ENCODE measurements around the gene PPA1.
A peak's percentile ranks its signal among the peaks of the same experiment; 100 is the strongest.
"Not testable (repeated sequence)": the region's sequence is repeated elsewhere in the genome, so short reads cannot be mapped to it uniquely, and the experiment has no call there.

Gene PPA1

GRCh38 chr10:70265032-70265689 is 31.9 kb upstream of the PPA1 start:
- peak; percentile 27 for ATAC-seq (ENCODE audit: low read depth)
- no peak for DNase-seq (ENCODE audit: low spot score in 2 of 2)
- no peaks in the 10 kb centered on the region for H3K4me1 Mint-ChIP-seq
- H3K9me3 Mint-ChIP-seq, result peaks cover 4% of the 10 kb centered on the region
- H3K36me3 Mint-ChIP-seq, result peaks cover 2% of the 10 kb centered on the region
- H3K27ac Mint-ChIP-seq, result no peak overlapping the region
- peaks cover 15% of the 10 kb centered on the region for H3K27me3 Mint-ChIP-seq
- no peak overlapping the region for H3K4me3 Mint-ChIP-seq

- peaks cover 15% of the 10 kb centered on the region for H3K27me3 Mint-ChIP-seq
These were observed 27.5 kb upstream of the PPA1 start for GRCh38 chr10:70260734-70261133.

GRCh38 chr10:70260259-70260658 is 27.0 kb upstream of the PPA1 start:
- Mint-ChIP-seq H3K27me3 (peaks cover 19% of the 10 kb centered on the region), H3K4me1 (no peaks in the 10 kb centered on the region), H3K36me3 (peaks cover 2% of the 10 kb centered on the region), H3K27ac (no peak overlapping the region), H3K4me3 (no peak overlapping the region), H3K9me3 (peaks cover 4% of the 10 kb centered on the region)
- no peak for ATAC-seq (ENCODE audit: low read depth)
- DNase-seq (ENCODE audit: low spot score in 2 of 2), result no peak

More at GRCh38 chr10:70260734-70261133, 27.5 kb upstream of the PPA1 start:
- H3K4me1 Mint-ChIP-seq, result no peaks in the 10 kb centered on the region
- peaks cover 2% of the 10 kb centered on the region for H3K36me3 Mint-ChIP-seq
- no peak for ATAC-seq (ENCODE audit: low read depth)
- peaks cover 4% of the 10 kb centered on the region for H3K9me3 Mint-ChIP-seq
- no peak for DNase-seq (ENCODE audit: low spot score in 2 of 2)
- no peak overlapping the region for H3K27ac Mint-ChIP-seq
- no peak overlapping the region for H3K4me3 Mint-ChIP-seq

- ATAC-seq (ENCODE audit: low read depth), result no peak
- H3K27me3 Mint-ChIP-seq, result peaks cover 21% of the 10 kb centered on the region
- no peak overlapping the region for H3K4me3 Mint-ChIP-seq
- peaks cover 2% of the 10 kb centered on the region for H3K36me3 Mint-ChIP-seq
- H3K27ac Mint-ChIP-seq, result no peak overlapping the region
- peaks cover 4% of the 10 kb centered on the region for H3K9me3 Mint-ChIP-seq
- no peak for DNase-seq (ENCODE audit: low spot score in 2 of 2)
- H3K4me1 Mint-ChIP-seq, result no peaks in the 10 kb centered on the region
These were observed 25.0 kb upstream of the PPA1 start for GRCh38 chr10:70258216-70258615.

- not testable (repeated sequence) for H3K36me3 Mint-ChIP-seq; H3K9me3 Mint-ChIP-seq; H3K27ac Mint-ChIP-seq; H3K4me1 Mint-ChIP-seq; DNase-seq (ENCODE audit: low spot score in 2 of 2); H3K4me3 Mint-ChIP-seq; ATAC-seq (ENCODE audit: low read depth)
- peaks cover 23% of the 10 kb centered on the region for H3K27me3 Mint-ChIP-seq
These were observed 24.6 kb upstream of the PPA1 start for GRCh38 chr10:70257816-70258215.

GRCh38 chr10:70256463-70256862 is 23.2 kb upstream of the PPA1 start:
- Mint-ChIP-seq H3K9me3 (peaks cover 2% of the 10 kb centered on the region), H3K4me3 (no peak overlapping the region), H3K27me3 (peaks cover 23% of the 10 kb centered on the region), H3K36me3 (peaks cover 2% of the 10 kb centered on the region), H3K4me1 (no peaks in the 10 kb centered on the region), H3K27ac (no peak overlapping the region)
- DNase-seq (ENCODE audit: low spot score in 2 of 2), result no peak
- no peak for ATAC-seq (ENCODE audit: low read depth)

GRCh38 chr10:70255329-70256299 is 22.4 kb upstream of the PPA1 start:
- H3K27ac Mint-ChIP-seq, result no peak overlapping the region
- ATAC-seq (ENCODE audit: low read depth) (peak; percentile 29), DNase-seq (ENCODE audit: low spot score in 2 of 2) (no peak)
- H3K36me3 Mint-ChIP-seq, result no peaks in the 10 kb centered on the region
- H3K9me3 Mint-ChIP-seq, result no peaks in the 10 kb centered on the region
- peak overlapping the region; percentile 53 for H3K4me3 Mint-ChIP-seq
- H3K4me1 Mint-ChIP-seq, result no peaks in the 10 kb centered on the region
- peaks cover 21% of the 10 kb centered on the region for H3K27me3 Mint-ChIP-seq

GRCh38 chr10:70254778-70255328 is 21.6 kb upstream of the PPA1 start:
- Mint-ChIP-seq H3K9me3 (no peaks in the 10 kb centered on the region), H3K36me3 (no peaks in the 10 kb centered on the region), H3K4me3 (peak overlapping the region; percentile 41), H3K27ac (no peak overlapping the region), H3K4me1 (no peaks in the 10 kb centered on the region), H3K27me3 (peaks cover 24% of the 10 kb centered on the region)
- ATAC-seq (ENCODE audit: low read depth) (peak; percentile 22), DNase-seq (ENCODE audit: low spot score in 2 of 2) (no peak)

GRCh38 chr10:70253878-70254765 is 20.9 kb upstream of the PPA1 start:
- DNase-seq (ENCODE audit: low spot score in 2 of 2) (no peak), ATAC-seq (ENCODE audit: low read depth) (no peak)
- no peak overlapping the region for H3K27ac Mint-ChIP-seq
- no peaks in the 10 kb centered on the region for H3K36me3 Mint-ChIP-seq
- no peak overlapping the region for H3K4me3 Mint-ChIP-seq
- peaks cover 21% of the 10 kb centered on the region for H3K27me3 Mint-ChIP-seq
- no peaks in the 10 kb centered on the region for H3K4me1 Mint-ChIP-seq
- no peaks in the 10 kb centered on the region for H3K9me3 Mint-ChIP-seq

GRCh38 chr10:70250961-70251680 is 17.9 kb upstream of the PPA1 start:
- ATAC-seq (ENCODE audit: low read depth) (no peak), DNase-seq (ENCODE audit: low spot score in 2 of 2) (no peak)
- no peak overlapping the region for H3K27ac Mint-ChIP-seq
- no peak overlapping the region for H3K4me3 Mint-ChIP-seq
- H3K4me1 Mint-ChIP-seq, result no peaks in the 10 kb centered on the region
- peaks cover 25% of the 10 kb centered on the region for H3K27me3 Mint-ChIP-seq
- H3K9me3 Mint-ChIP-seq, result no peaks in the 10 kb centered on the region
- no peaks in the 10 kb centered on the region for H3K36me3 Mint-ChIP-seq

- no peak for DNase-seq (ENCODE audit: low spot score in 2 of 2)
- Mint-ChIP-seq H3K9me3 (no peaks in the 10 kb centered on the region), H3K36me3 (no peaks in the 10 kb centered on the region), H3K27me3 (peaks cover 17% of the 10 kb centered on the region), H3K4me1 (peaks cover 3% of the 10 kb centered on the region), H3K27ac (no peak overlapping the region), H3K4me3 (no peak overlapping the region)
- no peak for ATAC-seq (ENCODE audit: low read depth)
These were observed 14.1 kb upstream of the PPA1 start for GRCh38 chr10:70247360-70247759.

GRCh38 chr10:70241081-70241480 is 7.9 kb upstream of the PPA1 start:
- DNase-seq (ENCODE audit: low spot score in 2 of 2) (no peak), ATAC-seq (ENCODE audit: low read depth) (no peak)
- Mint-ChIP-seq H3K9me3 (no peaks in the 10 kb centered on the region), H3K4me1 (peaks cover 3% of the 10 kb centered on the region), H3K36me3 (no peaks in the 10 kb centered on the region), H3K4me3 (no peak overlapping the region), H3K27me3 (peaks cover 4% of the 10 kb centered on the region), H3K27ac (no peak overlapping the region)

- not testable (repeated sequence) for H3K9me3 Mint-ChIP-seq; H3K36me3 Mint-ChIP-seq; H3K27ac Mint-ChIP-seq; H3K27me3 Mint-ChIP-seq; H3K4me3 Mint-ChIP-seq; DNase-seq (ENCODE audit: low spot score in 2 of 2); H3K4me1 Mint-ChIP-seq; ATAC-seq (ENCODE audit: low read depth)
These were observed 6.8 kb upstream of the PPA1 start for GRCh38 chr10:70239986-70240385.
